OCI-LY1 (cell line): Measurements from ENCODE around the gene MUC2.

ENCODE experiments used
- CTCF ChIP-seq: fragments of 200-600 bp; sonication (generic), shearing (Covaris generic); IDR thresholded peaks from 2 replicates; pipeline ENCODE4 v1.5.1; 2017; ENCODE audit warnings: mild to moderate bottlenecking, antibody characterized with exemption, low read length, moderate library complexity, mixed read lengths
- EZH2 ChIP-seq: fragments of 200-600 bp; sonication (generic), shearing (Covaris generic); IDR thresholded peaks from 2 replicates; pipeline ENCODE4 v1.8.0; 2017; ENCODE audit warnings: borderline replicate concordance, mixed run types, mild to moderate bottlenecking, antibody characterized with exemption, low read length, moderate library complexity, mixed read lengths

- no peak for TF ChIP-seq EZH2
- no peak for TF ChIP-seq CTCF
Observed at GRCh38 chr11:1113405-1114201, 38.9 kb downstream of the MUC2 start.
